ENCODE data around the gene ARSK. TPM values are rescaled to one million over a fixed set of nuclear protein-coding genes. Genes with fewer than 3 reads are reported as not detected.

ARSK gene
- total RNA-seq, 1 experiment from 2014 or later = 8.5 TPM

GRCh38 chr5:95531491-95531890 lies 23.4 kb upstream of the ARSK start:
- no peak overlapping the region for H3K23ac ChIP-seq (ENCODE audit: insufficient read length, low read depth, low read length)
- H3K14ac ChIP-seq (ENCODE audit: insufficient read depth, low read length) = no peak overlapping the region
- Mint-ChIP-seq H3K4me1 (peaks cover 18 to 37% of the 10 kb centered on the region in 2 experiments), H3K27ac (no peak overlapping the region), H3K9me3 (no peaks in the 10 kb centered on the region), H3K4me3 (no peak overlapping the region), H3K27me3 (ENCODE audit: low read depth) (no peaks in the 10 kb centered on the region), H3K36me3 (ENCODE audit: insufficient read depth in 1 of 3, low read depth in 3 of 3) (peaks cover 9 to 41% (median 39%) of the 10 kb centered on the region in 3 experiments; a peak in 6 of 7 replicates)
- TF ChIP-seq CTCF (conservative IDR thresholded peaks at IDR 0.05) = no peak
- H3K18ac ChIP-seq (ENCODE audit: insufficient read length, low read depth, low read length) = no peak overlapping the region
- H3K27me3 ChIP-seq (ENCODE audit: insufficient read depth, low read length) = no peaks in the 10 kb centered on the region
- H2AK5ac ChIP-seq (ENCODE audit: insufficient read length, low read length) = no peak overlapping the region
- H3K79me1 ChIP-seq (ENCODE audit: insufficient read depth, low read depth, low read length, poor library complexity, severe bottlenecking) = no peaks in the 10 kb centered on the region
- H2BK15ac ChIP-seq (ENCODE audit: low read depth, low read length) = no peak overlapping the region
- H4K8ac ChIP-seq (replicated peaks; ENCODE audit: insufficient read length, low read depth, low read length) = no peak overlapping the region
- H3K9ac ChIP-seq (ENCODE audit: extremely low read depth, insufficient read length, low read length) = no peak overlapping the region
- no peak overlapping the region for H3K4me2 ChIP-seq (ENCODE audit: insufficient read depth, insufficient read length, low read length)
- no peak for DNase-seq
- H3K4ac ChIP-seq (ENCODE audit: low read depth, low read length) = no peak overlapping the region
- H4K20me1 ChIP-seq (ENCODE audit: control insufficient read depth, insufficient read depth, insufficient read length) = no peaks in the 10 kb centered on the region
- no peak overlapping the region for H2BK12ac ChIP-seq (ENCODE audit: insufficient read length, low read depth, low read length)
- no peak overlapping the region for H2BK5ac ChIP-seq (ENCODE audit: insufficient read length, low read length)
- no peak overlapping the region for H4K5ac ChIP-seq (ENCODE audit: insufficient read length, low read depth, low read length)
- no peak overlapping the region for H2AFZ ChIP-seq (ENCODE audit: low read length)
- no peak overlapping the region for H3T11ph ChIP-seq (ENCODE audit: low read length)
- no peaks in the 10 kb centered on the region for H3K79me2 ChIP-seq (ENCODE audit: insufficient read depth, low read length)
- H4K91ac ChIP-seq (ENCODE audit: insufficient read length, low read depth, low read length) = no peak overlapping the region
- H2BK20ac ChIP-seq (ENCODE audit: low read depth, low read length, poor library complexity, severe bottlenecking) = no peak overlapping the region
- H2BK120ac ChIP-seq (ENCODE audit: low read depth, low read length, poor library complexity, severe bottlenecking) = no peak overlapping the region
- no peaks in the 10 kb centered on the region for H3K9me3 ChIP-seq (ENCODE audit: control insufficient read depth, low read depth, low read length)
- H3K56ac ChIP-seq (ENCODE audit: insufficient read length, low read depth, low read length) = no peak overlapping the region
- peaks cover 3% of the 10 kb centered on the region; the same call in 1 of the 2 replicates for H3K4me1 ChIP-seq (ENCODE audit: insufficient read depth, low read length)
- H3K23me2 ChIP-seq (ENCODE audit: insufficient read length, low read depth, low read length, poor library complexity, severe bottlenecking) = no peaks in the 10 kb centered on the region
- no peak overlapping the region for H3K27ac ChIP-seq (ENCODE audit: insufficient read length, low read depth, low read length)

Measured in H9 (cell line).